Mammary epithelial cell (primary cell): ENCODE measurements around the gene SPTB.

Experiments
- CTCF ChIP-seq, 2 donors: IDR thresholded peaks in 1 of 2; conservative IDR thresholded peaks in 1 of 2; 2 replicates each; pipeline ENCODE4 v1.5.1; 2011 to 2012; ENCODE audit warnings: inconsistent platforms in 2 of 2, low read length in 2 of 2, mild to moderate bottlenecking in 2 of 2, control low read depth in 1 of 2, low read depth in 1 of 2; ENCODE audit not compliant: insufficient read depth in 1 of 2; ENCODE audit errors: extremely low read depth in 1 of 2
- EZH2 ChIP-seq: IDR thresholded peaks from 2 replicates; pipeline ENCODE4 v1.6.1; 2012; ENCODE audit warnings: low read length, inconsistent platforms, borderline replicate concordance

- TF ChIP-seq CTCF (conservative IDR thresholded peaks at IDR 0.05 in 1 of 2, IDR thresholded peaks at IDR 0.05 in 1 of 2; ENCODE audit: extremely low read depth in 1 of 2, insufficient read depth in 1 of 2, low read depth in 1 of 2, low read length in 2 of 2): no peak
- no peak for TF ChIP-seq EZH2
Observed at GRCh38 chr14:64771161-64771560, 108.5 kb downstream of the SPTB start.
